Medulla oblongata (tissue), 1 donor: ENCODE data around the gene BPGM.

Experiments
- DNase-seq: peaks from one replicate; pipeline ENCODE4 v3.0.0-alpha.2; 2015; ENCODE audit errors: extremely low spot score

The BPGM gene

GRCh38 chr7:134697205-134697886 lies 50.7 kb downstream of the BPGM start:
- no peak for DNase-seq

DNA sequence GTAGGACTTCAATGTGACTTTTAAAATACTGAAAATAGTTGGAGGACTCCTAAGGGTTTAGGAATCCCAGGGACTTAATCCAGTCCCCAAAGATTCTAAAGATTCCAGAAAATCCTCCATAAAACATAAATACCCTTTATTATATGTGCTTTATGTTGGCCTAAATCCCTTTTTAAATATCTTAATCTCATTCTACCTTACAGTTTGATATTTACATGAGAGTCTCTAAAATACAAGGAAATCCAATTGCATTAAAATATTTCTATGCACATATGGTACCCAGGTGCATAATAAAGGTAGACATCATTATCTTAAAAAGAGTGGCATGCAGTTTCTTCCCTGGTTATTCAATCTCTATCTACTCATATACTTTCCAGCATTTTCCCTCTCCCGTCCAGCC lies 51.8 kb downstream of the BPGM start:
- no peak for DNase-seq

GRCh38 chr7:134699021-134699818 lies 52.6 kb downstream of the BPGM start:
- no peak for DNase-seq

DNA sequence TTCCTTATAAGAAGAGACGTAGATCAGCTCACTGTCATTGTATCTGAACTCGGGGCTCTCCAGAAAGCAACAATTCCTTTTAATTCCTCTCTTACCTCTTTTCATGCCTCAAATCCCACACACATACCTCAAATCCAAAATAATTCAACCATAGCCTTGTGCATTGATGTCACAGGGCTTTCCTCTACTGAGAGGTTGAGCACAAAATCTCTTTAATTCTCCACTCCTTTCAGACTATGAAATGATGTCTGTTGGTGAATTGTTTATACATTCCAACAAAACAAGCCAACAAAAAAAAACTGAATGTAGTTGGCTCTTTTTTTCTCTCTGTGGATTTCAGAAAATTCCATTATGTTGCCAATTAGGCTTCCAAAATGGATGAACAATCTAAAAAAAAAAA lies 53.2 kb downstream of the BPGM start:
- DNase-seq: no peak

DNA sequence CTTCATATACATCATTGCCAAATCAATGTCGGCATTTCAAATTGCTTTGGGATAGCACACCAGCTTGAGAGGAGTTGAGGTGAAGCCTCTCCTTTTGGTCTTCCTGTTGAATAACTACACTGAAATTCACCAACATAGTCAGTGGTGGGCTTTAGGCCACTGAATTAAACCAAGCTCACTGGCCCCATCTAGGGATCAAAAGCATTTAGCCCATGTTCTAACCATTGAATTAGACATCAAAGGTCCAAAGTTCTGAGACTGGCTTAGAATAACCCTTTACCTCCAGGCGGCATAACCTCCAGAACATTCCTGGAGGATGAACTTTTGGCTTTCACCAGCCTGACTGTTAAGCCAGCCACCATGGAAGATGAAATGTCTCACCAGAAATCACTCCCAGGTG lies 54.6 kb downstream of the BPGM start:
- peak; percentile 42 for DNase-seq

DNA sequence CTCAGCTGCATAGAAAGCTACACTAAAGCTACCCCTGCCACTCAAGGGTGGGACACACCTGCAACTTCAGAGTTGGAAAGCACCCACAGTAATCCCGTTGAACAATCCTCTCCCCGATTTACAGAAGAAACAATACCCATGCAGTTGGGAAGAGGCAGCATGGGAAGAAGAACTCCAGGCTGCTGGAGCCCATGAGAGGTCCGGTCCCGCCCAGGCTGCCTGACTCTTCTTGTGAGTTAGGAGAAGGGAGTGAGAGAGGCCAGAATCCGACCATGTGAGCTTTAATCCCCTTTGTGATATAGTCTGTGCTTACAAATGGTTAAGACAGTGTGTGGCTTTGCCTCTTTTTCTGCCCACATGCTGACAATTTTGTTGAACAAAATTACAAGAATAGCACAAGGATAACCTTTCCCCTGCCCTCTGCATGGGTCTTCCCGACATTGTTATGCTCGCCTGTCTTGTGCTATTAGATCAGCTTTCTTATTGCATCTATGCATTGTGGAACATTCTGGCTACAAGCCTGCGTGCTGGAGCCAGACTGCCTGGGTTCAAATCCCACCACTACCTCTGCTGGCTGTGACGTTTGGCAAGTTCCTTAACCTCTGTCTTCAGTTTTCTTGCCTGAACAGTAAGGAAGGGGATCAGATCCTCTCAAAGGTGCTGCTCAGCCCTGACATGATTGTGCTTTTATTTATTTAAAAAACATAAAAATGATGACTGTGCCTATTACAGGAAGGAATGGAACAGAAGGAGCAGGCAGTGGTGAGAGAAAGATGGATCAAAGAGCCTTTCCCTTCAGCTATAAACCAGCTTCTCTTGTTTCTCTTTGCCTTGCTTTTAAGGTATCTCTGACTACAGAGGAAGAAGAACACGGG lies 56.0 kb downstream of the BPGM start:
- DNase-seq: no peak

- DNase-seq: no peak
These were observed 56.6 kb downstream of the BPGM start for GRCh38 chr7:134703241-134703594.

DNA sequence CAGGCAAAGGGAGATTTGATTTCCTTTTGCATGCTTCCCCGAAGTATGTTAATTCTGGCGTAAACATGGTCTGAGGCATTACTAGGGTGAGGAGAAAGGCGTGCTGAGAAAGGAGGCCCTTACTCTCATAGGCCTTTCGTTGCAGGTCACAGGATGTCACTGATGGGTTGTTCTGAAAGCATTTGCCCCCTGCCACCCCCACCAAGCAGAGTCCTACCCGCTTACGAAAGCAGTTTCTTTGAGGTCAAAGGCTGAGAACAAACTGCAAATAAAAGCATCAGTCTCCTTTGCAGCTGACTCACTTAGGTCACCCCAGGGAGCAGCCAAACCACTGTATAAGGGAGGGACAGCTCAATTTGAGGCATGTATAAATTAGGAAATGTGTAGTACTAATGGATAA lies 57.1 kb downstream of the BPGM start:
- no peak for DNase-seq

DNA sequence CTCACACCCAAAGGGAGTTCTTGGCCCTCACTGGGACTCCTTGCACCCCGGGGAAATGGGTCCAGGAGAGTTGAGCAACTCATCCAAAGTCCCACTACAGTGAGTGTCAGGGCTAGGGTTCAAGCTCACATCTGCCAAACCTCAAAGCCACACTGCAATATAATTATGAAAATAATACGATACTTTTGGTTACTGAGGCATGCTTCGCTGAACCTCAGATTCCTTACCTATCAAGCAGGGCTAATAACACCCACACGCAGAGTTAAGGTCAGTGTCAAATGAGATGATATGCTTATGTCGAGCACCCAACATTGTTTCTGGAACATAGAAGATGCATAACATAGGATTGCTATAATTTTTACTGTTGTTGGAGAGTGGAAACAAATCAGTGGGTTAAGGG lies 58.2 kb downstream of the BPGM start:
- no peak for DNase-seq

- DNase-seq: no peak
These were observed 59.1 kb downstream of the BPGM start for GRCh38 chr7:134705716-134706115.

DNA sequence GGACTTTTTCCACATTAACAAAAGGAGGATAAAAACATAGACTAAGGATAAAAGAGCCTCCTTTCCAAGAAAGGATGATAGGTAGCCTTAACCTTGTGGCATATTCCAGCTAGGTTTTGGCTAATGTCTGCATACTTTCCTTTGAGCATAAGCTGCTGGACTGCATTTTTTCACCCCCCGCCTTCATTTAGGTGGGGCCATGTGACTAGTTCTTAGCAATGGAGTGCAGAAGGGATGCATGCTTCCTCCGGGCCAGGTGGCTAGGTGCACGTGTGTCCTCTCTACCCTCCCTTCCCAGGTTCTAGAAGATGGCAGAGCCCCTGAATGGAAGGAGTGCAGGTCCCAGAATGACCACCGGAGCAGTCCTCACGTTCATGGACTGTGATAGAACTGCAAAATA lies 59.8 kb downstream of the BPGM start:
- DNase-seq: no peak

GRCh38 chr7:134707663-134708378 lies 61.2 kb downstream of the BPGM start:
- no peak for DNase-seq

GRCh38 chr7:134708692-134709091 lies 62.0 kb downstream of the BPGM start:
- DNase-seq: no peak

- no peak for DNase-seq
These were observed 62.5 kb downstream of the BPGM start for GRCh38 chr7:134709197-134709596.

DNA sequence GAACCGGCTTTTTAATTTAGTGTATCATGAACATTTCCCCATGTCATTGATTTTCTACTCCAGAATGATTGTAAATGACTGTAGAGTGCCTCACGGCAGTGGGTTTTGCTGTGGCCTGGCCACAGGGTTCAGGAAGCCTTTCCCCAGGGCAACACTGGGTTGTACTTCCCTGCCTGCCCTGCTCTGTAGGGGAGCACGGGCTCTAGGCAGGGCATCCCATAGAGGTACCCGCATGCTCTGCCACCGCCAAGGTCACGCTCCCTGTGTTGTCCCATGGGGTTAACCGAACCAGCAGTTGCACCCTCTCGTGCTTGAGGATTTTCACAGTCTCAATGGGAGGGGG lies 63.8 kb downstream of the BPGM start:
- DNase-seq: no peak

DNA sequence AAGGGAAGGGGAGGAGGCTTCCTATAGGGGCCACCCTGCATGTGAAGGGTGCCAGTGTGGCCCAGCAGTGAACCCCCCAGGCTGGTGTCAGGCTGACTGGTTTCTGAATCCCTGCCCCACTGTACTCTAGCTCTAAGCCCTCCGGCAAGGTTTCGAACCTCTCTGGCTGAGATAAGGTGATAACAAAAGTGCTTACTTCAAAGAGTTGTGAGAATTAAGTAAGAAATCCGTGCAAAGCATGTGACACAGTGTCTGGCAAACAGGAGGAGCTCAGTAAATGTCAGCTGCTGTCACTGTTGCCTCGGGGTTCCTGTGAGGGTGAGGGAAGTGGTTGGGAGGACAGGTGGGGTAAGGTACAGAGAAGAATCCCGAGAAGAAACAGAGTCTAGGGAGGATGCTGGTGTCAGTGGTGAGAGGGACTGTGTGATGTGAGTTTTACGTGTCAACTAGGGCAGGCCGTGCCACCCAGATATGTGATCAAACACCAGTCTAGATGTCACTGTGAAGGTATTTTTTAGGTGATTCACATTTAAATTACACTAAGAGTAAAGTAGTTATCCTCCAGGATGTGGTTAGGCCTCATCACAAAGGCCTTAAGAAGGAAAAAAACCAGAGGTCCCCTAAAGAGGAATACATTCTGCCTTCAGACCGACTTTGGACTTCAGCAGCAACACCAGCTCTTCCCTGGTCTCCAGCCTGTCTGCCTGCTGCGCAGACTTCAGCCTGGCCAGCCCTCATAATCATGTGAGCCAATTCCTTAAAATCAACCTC lies 64.4 kb downstream of the BPGM start:
- no peak for DNase-seq

DNA sequence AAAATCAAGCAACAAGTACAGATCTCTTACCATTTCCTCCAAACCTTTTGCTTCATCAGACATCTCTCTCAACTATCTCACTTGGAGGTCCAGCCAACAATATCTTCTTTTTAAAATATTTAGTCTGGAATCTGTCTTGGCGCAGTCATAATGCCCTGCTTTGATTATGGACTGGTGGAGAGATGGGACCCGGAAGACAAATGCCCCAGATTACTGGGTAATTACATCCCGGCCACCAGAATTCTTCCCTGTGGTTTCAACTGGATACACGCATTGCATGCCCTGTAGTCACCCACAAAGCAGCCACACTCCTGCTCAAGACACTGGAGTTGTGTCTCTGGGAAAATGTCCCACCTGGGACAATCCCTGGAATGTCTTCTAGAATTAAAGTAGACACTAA lies 65.5 kb downstream of the BPGM start:
- no peak for DNase-seq

- DNase-seq: no peak
These were observed 68.0 kb downstream of the BPGM start for GRCh38 chr7:134714470-134715205.

- DNase-seq: no peak
These were observed 71.7 kb downstream of the BPGM start for GRCh38 chr7:134718211-134718875.
